H1 (cell line): Measurements from ENCODE around the gene KCNQ1OT1. TPM values are rescaled to one million over a fixed set of nuclear protein-coding genes. Genes with fewer than 3 reads are reported as not detected.

Source experiments
- CTCF ChIA-PET: fragments of 300-600 bp; sonication (Branson Sonifier 250); formaldehyde crosslinking; loops from one replicate; lab custom pipeline; 2021; ENCODE audit not compliant: partially characterized antibody; lab: Charles Lee
- POLR2A ChIA-PET: fragments of 300-600 bp; sonication (Branson Sonifier 250); formaldehyde crosslinking; loops from one replicate; lab custom pipeline; 2021; ENCODE audit warnings: inconsistent platforms; ENCODE audit not compliant: partially characterized antibody; lab: Charles Lee
- DNase-seq, 2 experiments: peaks; one replicate each; pipeline versions ENCODE4 v3.0.0 to v3.0.0-alpha.2; 2010 to 2022; ENCODE audit warnings: low spot score in 2 of 2, low read depth in 1 of 2, mixed read lengths in 1 of 2
- FAIRE-seq: peaks from 2 replicates; lab custom pipeline; 2011; peaks lifted over from hg19 to GRCh38; lab: Jason Lieb, UNC
- H2AFZ ChIP-seq: 2 replicates; pipeline ENCODE4 v1.8.1; 2012; ENCODE audit warnings: low read length, inconsistent platforms
- H2AK5ac ChIP-seq: 2 replicates; pipeline ENCODE4 v1.6.1; 2013; ENCODE audit warnings: low read depth, low read length
- H2BK120ac ChIP-seq: replicated peaks from 2 replicates; pipeline ENCODE3; 2013; ENCODE audit warnings: low read depth, low read length, inconsistent platforms
- H2BK12ac ChIP-seq: 2 replicates; pipeline ENCODE4 v1.6.1; 2013; ENCODE audit warnings: low read depth, low read length
- H2BK15ac ChIP-seq: 2 replicates; pipeline ENCODE4 v1.6.1; 2013; ENCODE audit warnings: low read length
- H2BK20ac ChIP-seq: 2 replicates; pipeline ENCODE4 v1.6.1; 2013; ENCODE audit warnings: low read length
- H2BK5ac ChIP-seq: 2 replicates; pipeline ENCODE4 v1.6.1; 2013; ENCODE audit warnings: low read depth, low read length
- H3K14ac ChIP-seq: 2 replicates; pipeline ENCODE4 v1.6.1; 2013; ENCODE audit warnings: inconsistent platforms; ENCODE audit not compliant: insufficient read length
- H3K18ac ChIP-seq: 2 replicates; pipeline ENCODE4 v1.6.1; 2013; ENCODE audit warnings: low read length; ENCODE audit errors: extremely low read depth
- H3K23ac ChIP-seq: 2 replicates; pipeline ENCODE4 v1.6.1; 2013; ENCODE audit warnings: inconsistent platforms; ENCODE audit not compliant: insufficient read length
- H3K23me2 ChIP-seq: 2 replicates; pipeline ENCODE4 v1.6.1; 2013; ENCODE audit warnings: low read depth, low read length
- H3K27ac ChIP-seq: 2 replicates; pipeline ENCODE4 v1.6.1; 2011; ENCODE audit warnings: low read depth, low read length, inconsistent platforms
- H3K27me3 ChIP-seq, 4 experiments: replicated peaks in 1 of 4; 1 replicate in 1 of 4; 2 replicates in 3 of 4; pipeline versions ENCODE4 v1.6.1 to v1.8.1; 2011 to 2013; ENCODE audit warnings: low read length in 3 of 4, mild to moderate bottlenecking in 3 of 4, inconsistent platforms in 2 of 4, mixed read lengths in 2 of 4, moderate library complexity in 1 of 4; ENCODE audit not compliant: control insufficient read depth in 3 of 4, insufficient read depth in 3 of 4; ENCODE audit errors: extremely low read depth in 1 of 4
- H3K36me3 ChIP-seq, 4 experiments: 2 replicates each; pipeline versions ENCODE4 v1.6.1 to v1.8.1; 2011 to 2013; ENCODE audit warnings: mild to moderate bottlenecking in 4 of 4, low read length in 3 of 4, moderate library complexity in 2 of 4, control low read depth in 1 of 4, inconsistent platforms in 1 of 4; ENCODE audit not compliant: insufficient read depth in 4 of 4, control insufficient read depth in 2 of 4
- H3K4ac ChIP-seq: replicated peaks from 2 replicates; pipeline ENCODE3; 2013; ENCODE audit warnings: low read length, low read depth, mixed read lengths, inconsistent platforms; ENCODE audit not compliant: insufficient read length
- H3K4me1 ChIP-seq, 4 experiments: replicated peaks in 1 of 4; 1 replicate in 1 of 4; 2 replicates in 3 of 4; pipeline versions ENCODE4 v1.6.1 to v1.8.1; 2011 to 2013; ENCODE audit warnings: low read length in 3 of 4, inconsistent platforms in 2 of 4, mixed read lengths in 1 of 4; ENCODE audit not compliant: insufficient read depth in 4 of 4, control insufficient read depth in 3 of 4
- H3K4me2 ChIP-seq, 2 experiments: 2 replicates each; pipeline versions ENCODE4 v1.6.1 to v1.8.1; 2011 to 2013; ENCODE audit warnings: low read depth in 2 of 2, low read length in 2 of 2, control low read depth in 1 of 2, inconsistent platforms in 1 of 2, mild to moderate bottlenecking in 1 of 2; ENCODE audit not compliant: insufficient read depth in 1 of 2
- H3K4me3 ChIP-seq, 4 experiments: fragments of 200-600, 300-600 bp in 1 of 4; sonication (generic), shearing (Covaris generic), sonication (Bioruptor Twin) in 1 of 4; 2 replicates each; pipeline versions ENCODE4 v1.5.1 to v1.8.1; 2011 to 2016; ENCODE audit warnings: low read length in 4 of 4, low read depth in 3 of 4, control low read depth in 2 of 4, inconsistent platforms in 2 of 4, mild to moderate bottlenecking in 2 of 4, mixed read lengths in 1 of 4, moderate library complexity in 1 of 4; ENCODE audit not compliant: insufficient read depth in 2 of 4; ENCODE audit errors: extremely low read depth in 1 of 4
- H3K56ac ChIP-seq: replicated peaks from 2 replicates; pipeline ENCODE3; 2013; ENCODE audit warnings: low read depth, mild to moderate bottlenecking, mixed read lengths, low read length, inconsistent platforms; ENCODE audit not compliant: insufficient read length
- H3K79me1 ChIP-seq: 2 replicates; pipeline ENCODE4 v1.6.1; 2013; ENCODE audit warnings: low read depth, low read length, control low read depth
- H3K79me2 ChIP-seq, 2 experiments: 2 replicates each; pipeline versions ENCODE4 v1.6.1 to v1.8.1; 2012 to 2013; ENCODE audit warnings: low read length in 2 of 2, mild to moderate bottlenecking in 2 of 2, inconsistent platforms in 1 of 2; ENCODE audit not compliant: insufficient read depth in 2 of 2, control insufficient read depth in 1 of 2
- H3K9ac ChIP-seq, 4 experiments: replicated peaks in 1 of 4; 1 replicate in 1 of 4; 2 replicates in 3 of 4; pipeline versions ENCODE4 v1.6.1 to v1.8.1; 2011 to 2013; ENCODE audit warnings: low read depth in 3 of 4, low read length in 3 of 4, control low read depth in 2 of 4, mild to moderate bottlenecking in 2 of 4, moderate library complexity in 2 of 4, inconsistent platforms in 1 of 4; ENCODE audit errors: extremely low read depth in 1 of 4
- H3K9me3 ChIP-seq, 2 experiments: 2 replicates each; pipeline versions ENCODE4 v1.6.1 to v1.8.1; 2012 to 2013; ENCODE audit warnings: mild to moderate bottlenecking in 2 of 2, moderate library complexity in 2 of 2, control low read depth in 1 of 2, inconsistent platforms in 1 of 2, low read depth in 1 of 2, low read length in 1 of 2, mixed read lengths in 1 of 2; ENCODE audit not compliant: insufficient read depth in 2 of 2
- H4K20me1 ChIP-seq, 2 experiments: replicated peaks in 1 of 2; 2 replicates each; pipeline versions ENCODE3 to v1.8.1; 2011 to 2013; ENCODE audit warnings: inconsistent platforms in 2 of 2, low read length in 2 of 2, mild to moderate bottlenecking in 1 of 2; ENCODE audit not compliant: insufficient read depth in 2 of 2, control insufficient read depth in 1 of 2
- H4K5ac ChIP-seq: 2 replicates; pipeline ENCODE4 v1.6.1; 2013; ENCODE audit warnings: low read length, low read depth, mixed read lengths, inconsistent platforms; ENCODE audit not compliant: insufficient read length
- H4K8ac ChIP-seq: 2 replicates; pipeline ENCODE4 v1.8.0; 2013; ENCODE audit warnings: mild to moderate bottlenecking, moderate library complexity, low read length, inconsistent platforms; ENCODE audit not compliant: insufficient read depth; ENCODE audit errors: extremely low read depth
- H4K91ac ChIP-seq: replicated peaks from 2 replicates; pipeline ENCODE3; 2013; ENCODE audit warnings: low read length, mixed read lengths, inconsistent platforms; ENCODE audit not compliant: insufficient read length
- JUND ChIP-seq: IDR thresholded peaks from 2 replicates; pipeline ENCODE4 v1.6.1; 2011; ENCODE audit warnings: mild to moderate bottlenecking, improper control_type of control experiment, low read length
- WGBS, 2 experiments: shearing (Covaris generic) in 1 of 2; methylation state at CpG; one replicate each; pipeline versions ENCODE4 v1.1.6 to v1.1.7; 2013 to 2015; ENCODE audit warnings: low lambda C conversion rate in 2 of 2, mixed read lengths in 2 of 2, inconsistent platforms in 1 of 2, low coverage in 1 of 2, missing lambda C conversion rate in 1 of 2; ENCODE audit not compliant: insufficient replicate concordance in 2 of 2, insufficient coverage in 1 of 2, insufficient read length in 1 of 2; ENCODE audit errors: extremely low coverage in 1 of 2, missing lambda C conversion rate in 1 of 2; 5-methylcytosine and 5-hydroxymethylcytosine counted together
- polyA plus RNA-seq, 7 experiments: library from polyadenylated mRNA; depleted of rRNA in 3 of 7; stranded (reverse) in 5 of 7; unstranded in 2 of 7; fragments of >200 nt in 5 of 7; fragments of 200-250 nt in 2 of 7; gene quantifications; 1 replicate in 5 of 7; 2 replicates in 1 of 7; 4 replicates in 1 of 7; pipeline versions ENCODE4 v1.2.1 to v1.2.3, GENCODE V29; 2011 to 2013; ENCODE audit warnings: missing spikeins in 2 of 7, mixed read lengths in 2 of 7
- total RNA-seq: library from RNA; stranded (reverse); fragmentation: NEBNext Ultra II Directional; extraction: Animal tissue kit (Norgen Biotek cat#: 25700); gene quantifications from 2 replicates; pipeline ENCODE4 v1.2.1, GENCODE V29; 2021

Gene KCNQ1OT1
- total and polyA plus RNA-seq, 2 of the 8 experiments (the other 6 are each of a cell fraction or from before 2014, with no cell fraction given), result 0.21 to 1.2 TPM

- H2BK12ac ChIP-seq, result no peak overlapping the region
- H3K23ac ChIP-seq, result no peak overlapping the region
- H3K9ac ChIP-seq, result no peak overlapping the region
- no peak overlapping the region for H3K14ac ChIP-seq
- H3K4me2 ChIP-seq, result no peak overlapping the region
- H3K4ac ChIP-seq, result no peak overlapping the region
- H3K79me1 ChIP-seq, result peaks cover 5% of the 10 kb centered on the region; the same call in 1 of the 2 replicates
- H3K4me1 ChIP-seq, result peaks cover 13 to 31% (median 20%) of the 10 kb centered on the region in 4 experiments
- peaks cover 0 to 40% of the 10 kb centered on the region in 2 experiments; a peak in 2 of 4 replicates for H3K79me2 ChIP-seq
- no peak overlapping the region for H3K27ac ChIP-seq
- POLR2A ChIA-PET, result interaction anchor here (1.2 to 1.6 kb wide), 2 partner anchors 9 to 15 kb away, joined by 3 to 4 read pairs; no protein-coding TSS in a partner anchor
- no peak overlapping the region for H4K5ac ChIP-seq
- no peak overlapping the region for H3K4me3 ChIP-seq
- H4K8ac ChIP-seq, result no peak overlapping the region
- H2BK5ac ChIP-seq, result no peak overlapping the region
- H2BK120ac ChIP-seq, result no peak overlapping the region
- H3K56ac ChIP-seq, result no peak overlapping the region
- no peak overlapping the region for H2AK5ac ChIP-seq
- WGBS, 2 experiments, result 79% methylated on average over 4 of the region's 4 CpGs; no CpG with 5 or more reads in 1 of the 2 experiments
- H2BK15ac ChIP-seq, result no peak overlapping the region
- no peak overlapping the region for H3K18ac ChIP-seq
- DNase-seq (no peak), FAIRE-seq (no peak)
- H3K23me2 ChIP-seq, result peaks cover 2% of the 10 kb centered on the region; the same call in 1 of the 2 replicates
- H3K9me3 ChIP-seq, result no peaks in the 10 kb centered on the region
- H3K36me3 ChIP-seq, result no peaks in the 10 kb centered on the region
- peaks cover 6 to 25% of the 10 kb centered on the region in 2 experiments for H4K20me1 ChIP-seq
- no peak overlapping the region for H4K91ac ChIP-seq
- H3K27me3 ChIP-seq, result peaks cover 0 to 4% (median 0%) of the 10 kb centered on the region in 4 experiments; a peak in 1 of 7 replicates
- CTCF ChIA-PET, result interaction anchor here (1.0 to 1.7 kb wide), 4 partner anchors 9 to 151 kb away, joined by 3 to 4 read pairs (median 3); no protein-coding TSS in a partner anchor
- H2AFZ ChIP-seq, result no peak overlapping the region
- H2BK20ac ChIP-seq, result no peak overlapping the region
- no peak for TF ChIP-seq JUND
Measured at GRCh38 chr11:2683806-2684205, 16.0 kb downstream of the KCNQ1OT1 start.
